H9 (cell line): ENCODE results near the gene PAM. TPM values are rescaled to one million over a fixed set of nuclear protein-coding genes. Genes with fewer than 3 reads are reported as not detected.

Experiments
- DNase-seq: peaks from one replicate; pipeline ENCODE4 v3.0.0-alpha.2; 2017
- H2AFZ ChIP-seq: one replicate; pipeline ENCODE4 v1.6.1; 2013; ENCODE audit warnings: mild to moderate bottlenecking, low read length, control low read depth, moderate library complexity
- H2AK5ac ChIP-seq: 2 replicates; pipeline ENCODE4 v1.6.1; 2013; ENCODE audit warnings: low read length, control low read depth, mixed read lengths; ENCODE audit not compliant: insufficient read length
- H2BK120ac ChIP-seq: one replicate; pipeline ENCODE4 v1.6.1; 2013; ENCODE audit warnings: low read depth, mild to moderate bottlenecking, low read length, control low read depth, inconsistent platforms; ENCODE audit not compliant: poor library complexity, severe bottlenecking
- H2BK12ac ChIP-seq: 2 replicates; pipeline ENCODE4 v1.6.1; 2013; ENCODE audit warnings: low read length, control low read depth, mixed read lengths, low read depth; ENCODE audit not compliant: insufficient read length
- H2BK15ac ChIP-seq: 2 replicates; pipeline ENCODE4 v1.6.1; 2013; ENCODE audit warnings: low read depth, low read length, control low read depth
- H2BK20ac ChIP-seq: one replicate; pipeline ENCODE4 v1.6.1; 2013; ENCODE audit warnings: low read depth, mild to moderate bottlenecking, low read length, control low read depth, inconsistent platforms; ENCODE audit not compliant: poor library complexity, severe bottlenecking
- H2BK5ac ChIP-seq: 2 replicates; pipeline ENCODE4 v1.6.1; 2013; ENCODE audit warnings: low read length, control low read depth, mixed read lengths; ENCODE audit not compliant: insufficient read length
- H3K14ac ChIP-seq: 2 replicates; pipeline ENCODE4 v1.6.1; 2013; ENCODE audit warnings: low read length, control low read depth; ENCODE audit not compliant: insufficient read depth
- H3K18ac ChIP-seq: 2 replicates; pipeline ENCODE4 v1.6.1; 2013; ENCODE audit warnings: low read depth, mild to moderate bottlenecking, mixed read lengths, low read length, control low read depth; ENCODE audit not compliant: insufficient read length
- H3K23ac ChIP-seq: 2 replicates; pipeline ENCODE4 v1.6.1; 2013; ENCODE audit warnings: low read length, control low read depth, mixed read lengths, low read depth; ENCODE audit not compliant: insufficient read length
- H3K23me2 ChIP-seq: 2 replicates; pipeline ENCODE4 v1.6.1; 2013; ENCODE audit warnings: low read depth, mild to moderate bottlenecking, mixed read lengths, low read length, control low read depth; ENCODE audit not compliant: insufficient read length, poor library complexity, severe bottlenecking
- H3K27ac ChIP-seq: 2 replicates; pipeline ENCODE4 v1.5.1; 2013; ENCODE audit warnings: low read length, control low read depth, mixed read lengths, low read depth; ENCODE audit not compliant: insufficient read length
- H3K27me3 ChIP-seq: 2 replicates; pipeline ENCODE4 v1.6.1; 2013; ENCODE audit warnings: low read length, control low read depth, inconsistent platforms; ENCODE audit not compliant: insufficient read depth
- H3K4ac ChIP-seq: 2 replicates; pipeline ENCODE4 v1.6.1; 2013; ENCODE audit warnings: low read depth, mild to moderate bottlenecking, control low read depth, inconsistent platforms, low read length, moderate library complexity
- H3K4me1 ChIP-seq: 2 replicates; pipeline ENCODE4 v1.6.1; 2013; ENCODE audit warnings: low read length, control low read depth, inconsistent platforms; ENCODE audit not compliant: insufficient read depth
- H3K4me2 ChIP-seq: 2 replicates; pipeline ENCODE4 v1.6.1; 2013; ENCODE audit warnings: low read length, control low read depth, mixed read lengths; ENCODE audit not compliant: insufficient read length, insufficient read depth
- H3K56ac ChIP-seq: 2 replicates; pipeline ENCODE4 v1.6.1; 2013; ENCODE audit warnings: low read depth, mild to moderate bottlenecking, mixed read lengths, low read length, control low read depth; ENCODE audit not compliant: insufficient read length
- H3K79me1 ChIP-seq: 2 replicates; pipeline ENCODE4 v1.6.1; 2013; ENCODE audit warnings: low read depth, mild to moderate bottlenecking, moderate library complexity, low read length, control low read depth, inconsistent platforms; ENCODE audit not compliant: insufficient read depth, poor library complexity, severe bottlenecking
- H3K79me2 ChIP-seq: 2 replicates; pipeline ENCODE4 v1.6.1; 2013; ENCODE audit warnings: low read length, control low read depth, inconsistent platforms; ENCODE audit not compliant: insufficient read depth
- H3K9ac ChIP-seq: 2 replicates; pipeline ENCODE4 v1.6.1; 2013; ENCODE audit warnings: low read length, control low read depth, mixed read lengths; ENCODE audit not compliant: insufficient read length; ENCODE audit errors: extremely low read depth
- H3K9me3 ChIP-seq: one replicate; pipeline ENCODE4 v1.6.1; 2013; ENCODE audit warnings: low read depth, low read length, inconsistent platforms; ENCODE audit not compliant: control insufficient read depth
- H3T11ph ChIP-seq: one replicate; pipeline ENCODE4 v1.6.1; 2013; ENCODE audit warnings: mild to moderate bottlenecking, low read length, control low read depth, inconsistent platforms
- H4K20me1 ChIP-seq: one replicate; pipeline ENCODE4 v1.6.1; 2013; ENCODE audit not compliant: control insufficient read depth, insufficient read length, insufficient read depth
- H4K5ac ChIP-seq: 2 replicates; pipeline ENCODE4 v1.6.1; 2013; ENCODE audit warnings: low read depth, mild to moderate bottlenecking, mixed read lengths, low read length, control low read depth; ENCODE audit not compliant: insufficient read length
- H4K8ac ChIP-seq: replicated peaks from 2 replicates; pipeline ENCODE4 v1.6.1; 2013; ENCODE audit warnings: low read length, control low read depth, mixed read lengths, low read depth; ENCODE audit not compliant: insufficient read length
- H4K91ac ChIP-seq: 2 replicates; pipeline ENCODE4 v1.6.1; 2013; ENCODE audit warnings: low read depth, mild to moderate bottlenecking, moderate library complexity, mixed read lengths, low read length, control low read depth; ENCODE audit not compliant: insufficient read length
- H3K27ac Mint-ChIP-seq, 3 experiments: 2 replicates in 2 of 3; 3 replicates in 1 of 3; pipeline ENCODE4 v1.8.0; 2020 to 2021; ENCODE audit warnings: mixed read lengths in 3 of 3, mild to moderate bottlenecking in 1 of 3, moderate library complexity in 1 of 3
- H3K27me3 Mint-ChIP-seq: 2 replicates; pipeline ENCODE4 v1.8.0; 2021; ENCODE audit warnings: low read depth, mild to moderate bottlenecking, moderate library complexity, mixed read lengths
- H3K36me3 Mint-ChIP-seq, 3 experiments: 2 replicates in 2 of 3; 3 replicates in 1 of 3; pipeline ENCODE4 v1.8.0; 2020 to 2021; ENCODE audit warnings: low read depth in 3 of 3, mixed read lengths in 3 of 3; ENCODE audit not compliant: insufficient read depth in 1 of 3
- H3K4me1 Mint-ChIP-seq, 2 experiments: 2 replicates each; pipeline ENCODE4 v1.8.0; 2020; ENCODE audit warnings: mixed read lengths in 2 of 2
- H3K4me3 Mint-ChIP-seq, 2 experiments: 2 replicates in 1 of 2; 3 replicates in 1 of 2; pipeline ENCODE4 v1.8.0; 2020 to 2021; ENCODE audit warnings: mild to moderate bottlenecking in 2 of 2, mixed read lengths in 2 of 2, moderate library complexity in 1 of 2
- H3K9me3 Mint-ChIP-seq, 2 experiments: 2 replicates in 1 of 2; 3 replicates in 1 of 2; pipeline ENCODE4 v1.8.0; 2020; ENCODE audit warnings: mild to moderate bottlenecking in 2 of 2, mixed read lengths in 2 of 2, moderate library complexity in 1 of 2
- CTCF ChIP-seq: fragments of 200-600 bp; sonication (generic); conservative IDR thresholded peaks from 3 replicates; pipeline ENCODE4 v1.8.0; 2021; ENCODE audit warnings: antibody characterized with exemption, mild to moderate bottlenecking
- WGBS: extraction: QIAGEN DNeasy Blood & Tissue Kit; methylation state at CpG from one replicate; pipeline ENCODE4 v1.1.7; 2013; ENCODE audit warnings: missing lambda C conversion rate, low lambda C conversion rate, mixed read lengths; ENCODE audit not compliant: insufficient read length; ENCODE audit errors: extremely low coverage; 5-methylcytosine and 5-hydroxymethylcytosine counted together
- total RNA-seq: library from RNA; stranded (reverse); gene quantifications from 2 replicates; pipeline ENCODE4 v1.2.1, GENCODE V29; 2021

Gene PAM
- total RNA-seq, 1 experiment from 2014 or later = 31.5 TPM

DNA sequence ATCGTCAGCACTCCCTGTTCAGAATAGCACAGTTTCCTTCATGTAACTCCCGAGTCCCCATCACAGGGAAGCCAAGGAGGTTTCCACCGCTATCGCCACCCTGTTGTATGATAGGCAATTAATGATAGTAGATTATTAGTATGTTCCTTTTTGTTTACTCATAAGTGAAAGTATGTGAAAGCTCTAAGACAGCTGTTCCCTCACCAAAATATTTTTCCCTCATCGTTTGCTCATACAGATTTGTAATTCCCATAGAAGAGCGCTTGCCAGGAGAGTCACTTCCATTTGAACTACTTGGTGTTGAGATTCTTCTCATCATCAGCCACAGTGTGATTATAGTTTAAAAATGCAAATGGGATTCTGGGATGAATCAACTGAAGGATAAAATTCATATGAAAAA, 140.9 kb downstream of the PAM start:
- no peaks in the 10 kb centered on the region for H3K27me3 Mint-ChIP-seq
- no peak overlapping the region for H3K4me3 Mint-ChIP-seq
- no peaks in the 10 kb centered on the region for H4K20me1 ChIP-seq

More for the DNA sequence above, 140.9 kb downstream of the PAM start:
- no peak overlapping the region for H2BK15ac ChIP-seq
- H2AK5ac ChIP-seq = no peak overlapping the region
- H3K23ac ChIP-seq = no peak overlapping the region
- H3K9me3 ChIP-seq = no peaks in the 10 kb centered on the region
- H3K27me3 ChIP-seq = no peaks in the 10 kb centered on the region
- no peak overlapping the region for H4K8ac ChIP-seq
- H3K9ac ChIP-seq = no peak overlapping the region
- H3K4me2 ChIP-seq = no peak overlapping the region
- Mint-ChIP-seq H3K4me1 (peaks cover 6% of the 10 kb centered on the region in 2 experiments), H3K27ac (no peak overlapping the region; a peak in 1 of 7 replicates), H3K9me3 (no peaks in the 10 kb centered on the region), H3K36me3 (no peaks in the 10 kb centered on the region)
- H3K56ac ChIP-seq = no peak overlapping the region
- no peak overlapping the region for H3K27ac ChIP-seq
- no peak overlapping the region for H2BK12ac ChIP-seq
- no CpG with 5 or more reads among the region's 6 CpGs for WGBS
- H2BK120ac ChIP-seq = no peak overlapping the region
- H3K4ac ChIP-seq = no peak overlapping the region
- no peaks in the 10 kb centered on the region for H3K23me2 ChIP-seq
- TF ChIP-seq CTCF = no peak
- no peak overlapping the region for H3T11ph ChIP-seq
- no peak overlapping the region for H3K14ac ChIP-seq
- H3K4me1 ChIP-seq = no peaks in the 10 kb centered on the region; the same call in 1 of the 2 replicates
- H3K79me2 ChIP-seq = no peaks in the 10 kb centered on the region
- no peak overlapping the region for H4K91ac ChIP-seq
- no peak overlapping the region for H2BK20ac ChIP-seq
- no peaks in the 10 kb centered on the region for H3K79me1 ChIP-seq
- no peak overlapping the region for H3K18ac ChIP-seq
- no peak for DNase-seq
- H4K5ac ChIP-seq = no peak overlapping the region
- H2BK5ac ChIP-seq = no peak overlapping the region
- H2AFZ ChIP-seq = no peak overlapping the region
